ENCODE measurements around the gene TEAD3.

DNA sequence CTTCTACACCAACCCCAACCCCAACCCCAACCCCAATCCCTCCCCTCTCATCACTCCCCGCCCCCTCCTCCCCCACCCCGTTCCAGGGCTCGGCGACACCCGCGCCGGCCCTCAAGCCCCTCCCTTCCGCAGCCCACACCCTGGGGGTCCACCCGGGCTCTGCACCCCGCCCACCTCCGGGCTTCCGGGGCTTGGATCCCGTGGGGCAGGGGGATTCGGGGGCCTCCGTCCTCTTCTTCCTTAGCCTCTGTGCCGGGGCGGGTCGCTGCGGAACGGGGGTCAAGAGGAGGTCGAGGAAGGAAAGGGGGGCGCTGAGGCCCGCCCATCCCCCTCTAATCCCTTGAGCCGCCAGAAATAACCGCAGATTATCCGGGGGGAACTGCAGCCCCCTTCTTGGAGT lies 15.1 kb upstream of the TEAD3 start:
- TF ChIP-seq, protein P1, sequence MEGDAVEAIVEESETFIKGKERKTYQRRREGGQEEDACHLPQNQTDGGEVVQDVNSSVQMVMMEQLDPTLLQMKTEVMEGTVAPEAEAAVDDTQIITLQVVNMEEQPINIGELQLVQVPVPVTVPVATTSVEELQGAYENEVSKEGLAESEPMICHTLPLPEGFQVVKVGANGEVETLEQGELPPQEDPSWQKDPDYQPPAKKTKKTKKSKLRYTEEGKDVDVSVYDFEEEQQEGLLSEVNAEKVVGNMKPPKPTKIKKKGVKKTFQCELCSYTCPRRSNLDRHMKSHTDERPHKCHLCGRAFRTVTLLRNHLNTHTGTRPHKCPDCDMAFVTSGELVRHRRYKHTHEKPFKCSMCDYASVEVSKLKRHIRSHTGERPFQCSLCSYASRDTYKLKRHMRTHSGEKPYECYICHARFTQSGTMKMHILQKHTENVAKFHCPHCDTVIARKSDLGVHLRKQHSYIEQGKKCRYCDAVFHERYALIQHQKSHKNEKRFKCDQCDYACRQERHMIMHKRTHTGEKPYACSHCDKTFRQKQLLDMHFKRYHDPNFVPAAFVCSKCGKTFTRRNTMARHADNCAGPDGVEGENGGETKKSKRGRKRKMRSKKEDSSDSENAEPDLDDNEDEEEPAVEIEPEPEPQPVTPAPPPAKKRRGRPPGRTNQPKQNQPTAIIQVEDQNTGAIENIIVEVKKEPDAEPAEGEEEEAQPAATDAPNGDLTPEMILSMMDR (IDR thresholded peaks at IDR 0.05) = no peak
- TF ChIP-seq POLR2A (IDR thresholded peaks at IDR 0.05) = no peak

Data from sigmoid colon (tissue), 3 donors.